ENCODE data around the gene ISM2. TPM values are rescaled to one million over a fixed set of nuclear protein-coding genes. Genes with fewer than 3 reads are reported as not detected.
"Not testable (repeated sequence)": the region's sequence is repeated elsewhere in the genome, so short reads cannot be mapped to it uniquely, and the experiment has no call there.

ISM2 gene
- polyA plus RNA-seq, 1 experiment: 0.07 TPM

GRCh38 chr14:77529213-77529612 lies 30.6 kb upstream of the ISM2 start:
- no peak for TF ChIP-seq CTCF (IDR thresholded peaks at IDR 0.05; ENCODE audit: insufficient read depth, low read depth, low read length)
- H3K27me3 ChIP-seq (ENCODE audit: control insufficient read depth, insufficient read depth, low read length): no peaks in the 10 kb centered on the region
- CTCF ChIA-PET: no interaction called here
- H3K36me3 ChIP-seq (ENCODE audit: control insufficient read depth, insufficient read depth, low read length): no peaks in the 10 kb centered on the region; the same call in 1 of the 2 replicates
- DNase-seq (ENCODE audit: low read depth): no peak
- POLR2A ChIA-PET: no interaction called here
- H3K4me3 ChIP-seq (ENCODE audit: low read depth, low read length): no peak overlapping the region

- DNase-seq (ENCODE audit: low read depth); H3K36me3 ChIP-seq (ENCODE audit: control insufficient read depth, insufficient read depth, low read length); POLR2A ChIA-PET; H3K27me3 ChIP-seq (ENCODE audit: control insufficient read depth, insufficient read depth, low read length); H3K4me3 ChIP-seq (ENCODE audit: low read depth, low read length): not testable (repeated sequence)
- CTCF ChIA-PET: interaction anchor here (1.5 kb wide), 1 partner anchor 15 kb away, joined by 5 read pairs; no protein-coding TSS in a partner anchor
These were observed 30.1 kb upstream of the ISM2 start for GRCh38 chr14:77528701-77529100.

GRCh38 chr14:77526266-77526665 lies 27.6 kb upstream of the ISM2 start:
- Histone ChIP-seq H3K36me3 (ENCODE audit: control insufficient read depth, insufficient read depth, low read length) (no peaks in the 10 kb centered on the region; the same call in 1 of the 2 replicates), H3K4me3 (ENCODE audit: low read depth, low read length) (no peak overlapping the region), H3K27me3 (ENCODE audit: control insufficient read depth, insufficient read depth, low read length) (no peaks in the 10 kb centered on the region)
- POLR2A ChIA-PET: no interaction called here
- no peak for TF ChIP-seq CTCF (IDR thresholded peaks at IDR 0.05; ENCODE audit: insufficient read depth, low read depth, low read length)
- CTCF ChIA-PET: no interaction called here
- DNase-seq (ENCODE audit: low read depth): no peak

GRCh38 chr14:77524536-77524935 lies 25.9 kb upstream of the ISM2 start:
- Histone ChIP-seq H3K27me3 (ENCODE audit: control insufficient read depth, insufficient read depth, low read length) (no peaks in the 10 kb centered on the region), H3K4me3 (ENCODE audit: low read depth, low read length) (no peak overlapping the region), H3K36me3 (ENCODE audit: control insufficient read depth, insufficient read depth, low read length) (peaks cover 3% of the 10 kb centered on the region)
- CTCF ChIA-PET: no interaction called here
- TF ChIP-seq CTCF (IDR thresholded peaks at IDR 0.05; ENCODE audit: insufficient read depth, low read depth, low read length): no peak
- no peak for DNase-seq (ENCODE audit: low read depth)
- POLR2A ChIA-PET: no interaction called here

GRCh38 chr14:77523109-77523508 lies 24.5 kb upstream of the ISM2 start:
- ChIA-PET CTCF (no interaction called here), POLR2A (no interaction called here)
- no peak for DNase-seq (ENCODE audit: low read depth)
- TF ChIP-seq CTCF (IDR thresholded peaks at IDR 0.05; ENCODE audit: insufficient read depth, low read depth, low read length): no peak
- H3K36me3 ChIP-seq (ENCODE audit: control insufficient read depth, insufficient read depth, low read length): peaks cover 3% of the 10 kb centered on the region
- H3K27me3 ChIP-seq (ENCODE audit: control insufficient read depth, insufficient read depth, low read length): no peaks in the 10 kb centered on the region
- no peak overlapping the region for H3K4me3 ChIP-seq (ENCODE audit: low read depth, low read length)

GRCh38 chr14:77520555-77520954 lies 21.9 kb upstream of the ISM2 start:
- H3K4me3 ChIP-seq (ENCODE audit: low read depth, low read length): no peak overlapping the region
- CTCF ChIA-PET: no interaction called here
- DNase-seq (ENCODE audit: low read depth): no peak
- TF ChIP-seq CTCF (IDR thresholded peaks at IDR 0.05; ENCODE audit: insufficient read depth, low read depth, low read length): no peak
- H3K36me3 ChIP-seq (ENCODE audit: control insufficient read depth, insufficient read depth, low read length): peaks cover 5% of the 10 kb centered on the region
- H3K27me3 ChIP-seq (ENCODE audit: control insufficient read depth, insufficient read depth, low read length): no peaks in the 10 kb centered on the region
- POLR2A ChIA-PET: no interaction called here
